Measurements from ENCODE around the gene NADK2.

NADK2 gene

GRCh38 chr5:36173426-36173825 lies 68.3 kb downstream of the NADK2 start:
- Mint-ChIP-seq H3K36me3 (peaks cover 9% of the 10 kb centered on the region), H3K27me3 (no peaks in the 10 kb centered on the region), H3K4me1 (ENCODE audit: low read depth) (peaks cover 5% of the 10 kb centered on the region), H3K27ac (no peak overlapping the region), H3K9me3 (ENCODE audit: low read depth) (no peaks in the 10 kb centered on the region), H3K4me3 (no peak overlapping the region)

DNA sequence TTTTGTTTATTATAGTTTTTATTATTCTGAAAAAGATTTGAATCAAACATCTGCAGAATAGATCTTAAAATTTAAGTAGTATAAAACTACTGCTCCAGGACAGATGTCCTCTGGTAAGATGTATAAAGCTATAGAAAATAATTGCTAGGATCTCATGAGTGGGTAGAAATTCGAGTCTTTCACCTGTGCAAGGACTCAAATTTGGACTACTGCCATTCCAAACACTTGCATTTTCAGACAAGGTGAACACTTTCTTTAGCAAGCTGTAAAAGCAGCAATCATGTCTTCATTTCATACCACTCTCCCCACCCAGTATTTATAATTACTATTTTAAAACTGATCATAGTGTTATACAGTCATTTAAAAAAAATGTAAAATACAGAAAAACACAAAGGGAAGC lies 69.1 kb downstream of the NADK2 start:
- peaks cover 12% of the 10 kb centered on the region for H3K36me3 Mint-ChIP-seq
- no peak overlapping the region for H3K4me3 Mint-ChIP-seq
- H3K9me3 Mint-ChIP-seq (ENCODE audit: low read depth): no peaks in the 10 kb centered on the region
- H3K27ac Mint-ChIP-seq: no peak overlapping the region
- no peaks in the 10 kb centered on the region for H3K27me3 Mint-ChIP-seq
- H3K4me1 Mint-ChIP-seq (ENCODE audit: low read depth): peaks cover 11% of the 10 kb centered on the region

DNA sequence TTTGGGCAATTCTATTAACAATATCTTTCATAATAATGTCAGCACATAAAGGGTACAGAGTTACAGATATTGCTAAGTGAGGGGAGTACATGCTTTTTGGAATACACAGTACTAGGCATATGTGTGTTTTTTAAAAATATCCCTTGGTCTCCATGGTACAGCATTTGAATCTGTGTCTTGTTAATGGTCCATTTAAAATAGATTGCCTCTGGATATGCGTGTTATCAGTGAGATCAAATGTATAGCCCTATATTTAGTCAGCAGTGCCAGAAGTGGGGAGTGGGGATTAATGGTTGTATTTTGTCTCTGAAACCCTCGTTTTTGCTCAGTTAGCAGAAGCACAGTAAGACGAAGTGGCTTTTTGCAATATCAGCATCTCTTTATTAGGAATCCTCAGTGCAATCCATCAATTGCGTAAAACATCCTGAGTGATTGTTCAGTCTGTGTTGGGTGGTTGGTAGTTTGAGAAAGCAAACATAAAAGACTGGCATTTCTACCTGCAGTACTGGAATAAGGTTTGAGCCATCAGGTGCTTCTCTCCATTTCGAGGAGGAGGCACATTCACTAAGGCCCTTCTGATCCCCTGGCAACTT lies 70.8 kb downstream of the NADK2 start:
- Mint-ChIP-seq H3K4me3 (no peak overlapping the region), H3K9me3 (ENCODE audit: low read depth) (no peaks in the 10 kb centered on the region)

GRCh38 chr5:36168737-36169136 lies 73.0 kb downstream of the NADK2 start:
- H3K27me3 Mint-ChIP-seq: no peaks in the 10 kb centered on the region
- H3K9me3 Mint-ChIP-seq (ENCODE audit: low read depth): no peaks in the 10 kb centered on the region
- H3K4me3 Mint-ChIP-seq: no peak overlapping the region
- H3K27ac Mint-ChIP-seq: peak overlapping the region; percentile 41
- H3K4me1 Mint-ChIP-seq (ENCODE audit: low read depth): peaks cover 13% of the 10 kb centered on the region
- H3K36me3 Mint-ChIP-seq: peaks cover 11% of the 10 kb centered on the region

More for the DNA sequence above, 70.8 kb downstream of the NADK2 start:
- peaks cover 9% of the 10 kb centered on the region for H3K36me3 Mint-ChIP-seq
- peaks cover 13% of the 10 kb centered on the region for H3K4me1 Mint-ChIP-seq (ENCODE audit: low read depth)
- H3K27me3 Mint-ChIP-seq: no peaks in the 10 kb centered on the region
- no peak overlapping the region for H3K27ac Mint-ChIP-seq

GRCh38 chr5:36164461-36164860 lies 77.3 kb downstream of the NADK2 start:
- Mint-ChIP-seq H3K4me1 (ENCODE audit: low read depth) (peaks cover 20% of the 10 kb centered on the region), H3K36me3 (peaks cover 18% of the 10 kb centered on the region), H3K27me3 (no peaks in the 10 kb centered on the region), H3K4me3 (no peak overlapping the region), H3K27ac (no peak overlapping the region), H3K9me3 (ENCODE audit: low read depth) (no peaks in the 10 kb centered on the region)

DNA sequence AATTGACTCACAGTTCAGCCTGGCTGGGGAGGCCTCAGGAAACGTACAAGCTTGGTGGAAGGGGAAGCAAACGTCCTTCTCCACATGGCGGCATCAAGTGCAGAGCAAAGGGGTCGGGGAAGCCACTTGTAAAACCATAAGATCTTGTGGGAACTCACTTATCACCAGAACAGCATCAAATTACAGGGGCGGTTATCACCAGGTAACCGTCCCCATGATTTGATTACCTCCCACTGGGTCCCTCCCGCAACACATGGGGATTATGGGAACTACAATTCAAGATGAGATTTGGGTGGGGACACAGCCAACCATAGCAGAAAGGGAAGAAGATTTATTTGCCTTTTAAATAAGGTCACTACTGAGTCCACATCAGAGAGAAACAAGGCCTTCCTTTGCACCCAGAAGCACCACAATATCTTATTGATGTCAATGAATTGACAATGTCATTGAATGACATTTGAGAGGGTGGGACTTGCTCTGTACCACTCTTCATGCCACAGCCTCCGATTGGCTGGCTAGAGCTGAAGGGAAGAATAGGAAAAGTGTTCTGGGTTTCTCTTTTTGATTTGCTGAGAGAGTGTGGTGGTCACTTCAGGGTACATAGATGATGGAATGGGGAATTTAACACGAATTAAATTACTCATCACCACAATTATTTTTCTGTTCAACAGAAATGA lies 78.8 kb downstream of the NADK2 start:
- no peaks in the 10 kb centered on the region for H3K27me3 Mint-ChIP-seq
- H3K36me3 Mint-ChIP-seq: peaks cover 15% of the 10 kb centered on the region
- H3K4me1 Mint-ChIP-seq (ENCODE audit: low read depth): peaks cover 14% of the 10 kb centered on the region
- H3K27ac Mint-ChIP-seq: no peak overlapping the region
- no peaks in the 10 kb centered on the region for H3K9me3 Mint-ChIP-seq (ENCODE audit: low read depth)
- no peak overlapping the region for H3K4me3 Mint-ChIP-seq

- no peaks in the 10 kb centered on the region for H3K27me3 Mint-ChIP-seq
- H3K4me1 Mint-ChIP-seq (ENCODE audit: low read depth): peaks cover 20% of the 10 kb centered on the region
- H3K9me3 Mint-ChIP-seq (ENCODE audit: low read depth): no peaks in the 10 kb centered on the region
- peaks cover 16% of the 10 kb centered on the region for H3K36me3 Mint-ChIP-seq
- no peak overlapping the region for H3K27ac Mint-ChIP-seq
- H3K4me3 Mint-ChIP-seq: no peak overlapping the region
Observed at GRCh38 chr5:36161361-36161760, 80.4 kb downstream of the NADK2 start.

DNA sequence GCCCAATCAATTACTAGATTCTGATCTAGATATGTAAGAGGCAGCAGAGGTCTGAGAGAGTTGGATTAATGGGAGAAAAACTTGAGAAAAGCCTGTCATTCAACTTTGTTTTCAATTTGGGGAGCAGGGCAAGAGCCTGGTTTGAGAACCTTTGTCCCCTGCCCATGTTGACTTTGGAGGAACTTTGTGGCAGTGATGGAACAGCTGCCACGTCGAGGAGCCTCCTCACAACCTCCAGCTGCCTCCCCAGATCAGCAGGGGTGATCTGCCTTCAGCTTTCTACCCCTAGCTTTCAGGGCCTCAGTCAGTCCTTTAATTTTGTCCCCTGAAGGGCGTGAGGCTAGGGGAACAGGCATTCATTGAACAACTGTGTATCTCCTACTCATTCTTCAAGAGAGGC lies 81.1 kb downstream of the NADK2 start:
- no peak overlapping the region for H3K4me3 Mint-ChIP-seq
- H3K9me3 Mint-ChIP-seq (ENCODE audit: low read depth): no peaks in the 10 kb centered on the region
- peaks cover 22% of the 10 kb centered on the region for H3K36me3 Mint-ChIP-seq
- no peak overlapping the region for H3K27ac Mint-ChIP-seq
- no peaks in the 10 kb centered on the region for H3K27me3 Mint-ChIP-seq
- H3K4me1 Mint-ChIP-seq (ENCODE audit: low read depth): peaks cover 24% of the 10 kb centered on the region

DNA sequence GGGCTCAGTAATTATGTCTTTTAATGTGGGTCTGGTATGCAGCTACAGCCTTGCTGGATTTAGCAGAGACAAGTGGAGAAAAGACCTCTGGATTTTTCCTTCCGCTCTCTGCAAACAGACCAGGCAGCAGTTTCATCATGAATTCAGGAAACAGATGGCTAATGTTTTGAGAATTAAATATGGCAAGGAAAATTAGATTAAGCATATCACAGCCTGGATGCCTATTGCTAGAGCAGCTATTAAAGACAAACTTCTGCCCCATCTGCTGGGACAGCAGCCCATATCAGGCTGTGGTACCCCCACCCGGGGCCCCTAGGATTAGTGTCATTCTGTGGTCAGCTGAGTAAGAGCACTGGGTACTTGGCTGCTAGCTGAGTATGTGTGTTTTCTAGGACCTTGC lies 83.6 kb downstream of the NADK2 start:
- no peaks in the 10 kb centered on the region for H3K9me3 Mint-ChIP-seq (ENCODE audit: low read depth)
- no peak overlapping the region for H3K27ac Mint-ChIP-seq
- peaks cover 28% of the 10 kb centered on the region for H3K36me3 Mint-ChIP-seq
- no peak overlapping the region for H3K4me3 Mint-ChIP-seq
- peaks cover 37% of the 10 kb centered on the region for H3K4me1 Mint-ChIP-seq (ENCODE audit: low read depth)
- H3K27me3 Mint-ChIP-seq: no peaks in the 10 kb centered on the region

DNA sequence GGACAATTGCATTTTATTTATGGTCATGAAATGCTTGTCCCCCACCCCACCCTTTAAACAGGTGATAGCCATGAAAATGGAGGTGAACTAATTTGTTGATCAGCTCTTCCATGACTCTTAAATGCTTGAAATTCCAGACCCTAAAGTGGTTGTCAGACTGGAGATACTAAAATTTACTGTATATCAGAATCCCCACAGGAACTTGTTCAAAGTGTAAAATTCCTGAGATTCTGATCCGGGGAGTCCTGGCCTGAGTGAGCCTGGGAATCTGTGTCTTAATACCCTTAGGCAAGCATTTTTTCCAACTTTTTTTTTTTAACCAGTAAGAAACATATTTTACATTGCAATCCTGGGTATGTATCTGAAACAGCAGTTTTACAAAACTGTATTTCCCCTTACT lies 85.1 kb downstream of the NADK2 start:
- Mint-ChIP-seq H3K27me3 (no peaks in the 10 kb centered on the region), H3K27ac (no peak overlapping the region)

DNA sequence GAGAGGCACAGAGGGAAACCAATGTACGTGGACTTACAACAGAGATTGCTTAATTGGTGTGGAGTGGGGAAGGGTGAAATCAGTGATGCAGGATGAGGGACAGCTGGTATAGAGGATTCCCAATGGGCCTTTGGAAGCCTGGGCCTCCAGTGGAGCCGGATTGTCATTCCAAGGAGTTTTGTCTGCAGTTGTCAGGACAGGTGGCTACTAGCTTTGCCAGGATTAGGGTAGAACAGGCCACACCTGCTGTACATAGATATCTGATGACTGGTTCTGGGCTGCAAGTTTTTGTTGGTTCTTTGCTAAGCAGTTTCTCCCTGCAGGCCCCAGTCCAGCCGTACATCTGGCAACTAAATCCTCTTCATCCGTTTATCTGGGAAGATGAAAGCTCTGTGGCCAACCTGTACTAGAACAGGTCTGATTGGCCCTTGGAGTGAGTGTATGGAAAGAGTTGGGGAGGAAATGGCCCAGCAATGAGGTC lies 85.6 kb downstream of the NADK2 start:
- H3K9me3 Mint-ChIP-seq (ENCODE audit: low read depth): no peaks in the 10 kb centered on the region
- peaks cover 21% of the 10 kb centered on the region for H3K36me3 Mint-ChIP-seq
- no peak overlapping the region for H3K27ac Mint-ChIP-seq
- no peaks in the 10 kb centered on the region for H3K27me3 Mint-ChIP-seq
- peaks cover 42% of the 10 kb centered on the region for H3K4me1 Mint-ChIP-seq (ENCODE audit: low read depth)
- H3K4me3 Mint-ChIP-seq: no peak overlapping the region

More for the DNA sequence above, 85.1 kb downstream of the NADK2 start:
- no peak overlapping the region for H3K4me3 Mint-ChIP-seq
- H3K36me3 Mint-ChIP-seq: peaks cover 21% of the 10 kb centered on the region
- no peaks in the 10 kb centered on the region for H3K9me3 Mint-ChIP-seq (ENCODE audit: low read depth)
- peaks cover 46% of the 10 kb centered on the region for H3K4me1 Mint-ChIP-seq (ENCODE audit: low read depth)

DNA sequence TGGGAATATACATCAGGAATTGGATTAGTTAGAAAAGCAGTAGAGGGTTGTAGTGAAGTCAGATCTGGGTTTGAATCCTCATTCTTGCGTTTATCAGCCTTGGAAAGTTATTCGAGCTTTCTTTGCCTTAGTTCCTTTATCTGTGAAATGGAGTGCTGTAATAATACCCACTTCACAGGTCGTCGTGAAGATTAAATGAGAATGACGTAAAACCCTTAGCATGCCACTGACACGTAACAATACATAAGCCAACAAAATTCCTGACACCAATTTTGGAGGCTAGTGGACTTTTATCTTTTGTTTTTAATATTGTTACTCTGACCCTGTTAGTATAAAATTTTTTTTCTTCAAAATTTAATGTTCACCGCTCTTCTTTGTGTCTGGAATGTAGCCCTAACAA lies 86.4 kb downstream of the NADK2 start:
- Mint-ChIP-seq H3K27me3 (no peaks in the 10 kb centered on the region), H3K4me3 (no peak overlapping the region), H3K36me3 (peaks cover 21% of the 10 kb centered on the region), H3K4me1 (ENCODE audit: low read depth) (peaks cover 48% of the 10 kb centered on the region), H3K27ac (no peak overlapping the region), H3K9me3 (ENCODE audit: low read depth) (no peaks in the 10 kb centered on the region)

DNA sequence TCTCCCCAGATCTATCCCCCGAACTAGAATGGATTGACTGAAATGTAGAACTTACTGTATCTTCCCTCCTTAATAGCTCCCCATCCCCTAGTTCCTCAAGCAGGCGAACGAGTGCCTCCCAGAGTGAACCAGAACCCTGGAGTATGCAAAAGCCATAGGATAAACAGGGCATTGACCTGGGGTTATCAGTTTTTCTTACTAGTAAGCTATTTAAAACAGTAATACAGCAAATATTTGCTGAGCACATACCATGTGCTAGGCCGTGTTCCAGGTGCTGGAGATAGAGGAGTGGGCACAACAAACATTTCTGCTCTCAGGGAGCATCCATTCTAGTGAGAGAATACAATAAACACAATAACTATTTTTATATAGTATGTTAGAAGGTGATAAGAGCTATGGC lies 88.0 kb downstream of the NADK2 start:
- Mint-ChIP-seq H3K4me1 (ENCODE audit: low read depth) (peaks cover 57% of the 10 kb centered on the region), H3K4me3 (peak overlapping the region; percentile 98)

GRCh38 chr5:36153298-36153677 lies 88.4 kb downstream of the NADK2 start:
- H3K36me3 Mint-ChIP-seq: peaks cover 21% of the 10 kb centered on the region
- H3K4me3 Mint-ChIP-seq: peak overlapping the region; percentile 98
- no peaks in the 10 kb centered on the region for H3K27me3 Mint-ChIP-seq
- H3K27ac Mint-ChIP-seq: peak overlapping the region; percentile 46
- no peaks in the 10 kb centered on the region for H3K9me3 Mint-ChIP-seq (ENCODE audit: low read depth)
- peaks cover 58% of the 10 kb centered on the region for H3K4me1 Mint-ChIP-seq (ENCODE audit: low read depth)

More for the DNA sequence above, 88.0 kb downstream of the NADK2 start:
- no peaks in the 10 kb centered on the region for H3K9me3 Mint-ChIP-seq (ENCODE audit: low read depth)
- peak overlapping the region; percentile 46 for H3K27ac Mint-ChIP-seq
- H3K27me3 Mint-ChIP-seq: no peaks in the 10 kb centered on the region
- H3K36me3 Mint-ChIP-seq: peaks cover 21% of the 10 kb centered on the region

GRCh38 chr5:36152324-36153297 lies 89.1 kb downstream of the NADK2 start:
- Mint-ChIP-seq H3K4me3 (peak overlapping the region; percentile 98), H3K4me1 (ENCODE audit: low read depth) (peaks cover 60% of the 10 kb centered on the region), H3K27me3 (no peaks in the 10 kb centered on the region), H3K27ac (peak overlapping the region; percentile 92), H3K36me3 (peaks cover 20% of the 10 kb centered on the region), H3K9me3 (ENCODE audit: low read depth) (no peaks in the 10 kb centered on the region)

Data from activated naive CD8-positive, alpha-beta T cell (primary cell).